ENCODE data around the gene PPP1R7. TPM values are rescaled to one million over a fixed set of nuclear protein-coding genes. Genes with fewer than 3 reads are reported as not detected.

PPP1R7 gene
- total and polyA plus RNA-seq, 2 of the 4 experiments (the other 2 are of a cell fraction) = 60.8 to 70.0 TPM

DNA sequence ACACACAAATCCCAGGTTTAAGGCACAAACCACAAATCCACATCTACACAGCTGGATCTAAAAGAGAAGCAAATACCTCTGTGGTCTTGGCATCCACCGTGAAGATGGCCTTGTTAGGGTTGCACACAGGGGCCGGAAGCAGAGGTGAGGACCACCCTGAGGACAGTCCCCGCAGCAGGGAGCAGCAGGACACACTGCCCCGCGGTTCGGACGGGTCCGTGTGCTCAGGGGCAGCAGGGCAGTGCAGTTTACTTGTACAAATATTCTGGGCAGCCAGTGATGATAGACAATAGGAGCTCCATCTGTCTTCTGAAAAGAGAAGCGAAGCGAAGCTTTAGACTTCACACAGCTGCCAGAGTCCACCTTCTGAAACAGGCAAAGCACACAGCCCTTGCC is 9.8 kb upstream of the PPP1R7 start:
- peaks cover 3% of the 10 kb centered on the region; the same call in 1 of the 2 replicates for H3K36me3 ChIP-seq (ENCODE audit: control insufficient read depth, insufficient read depth, low read length)
- dilution Hi-C loops (cut with HindIII; ENCODE audit: low sequenced_read_pairs, unreplicated experiment) (no loop called here), in situ Hi-C loops (cut with MboI; ENCODE audit: low sequenced_read_pairs) (no loop called here), intact Hi-C loops (cut with micrococcal nuclease) (no loop called here)
- no peaks in the 10 kb centered on the region for H3K9me3 ChIP-seq (ENCODE audit: control insufficient read depth, insufficient read depth, low read length)
- no peak overlapping the region for H3K4ac ChIP-seq (ENCODE audit: low read depth, low read length)
- ChIA-PET CTCF (no interaction called here), POLR2A (ENCODE audit: unreplicated experiment) (no interaction called here)
- H4K91ac ChIP-seq (ENCODE audit: insufficient read depth, low read depth, low read length) = no peak overlapping the region
- no peak overlapping the region for H2BK15ac ChIP-seq (ENCODE audit: low read depth, low read length)
- no peaks in the 10 kb centered on the region for H4K20me1 ChIP-seq (ENCODE audit: insufficient read depth, low read length)
- H3K4me2 ChIP-seq (ENCODE audit: low read depth, low read length) = no peak overlapping the region
- no peak overlapping the region for H3K18ac ChIP-seq (ENCODE audit: low read depth, low read length)
- no peaks in the 10 kb centered on the region for H3K27me3 ChIP-seq (ENCODE audit: control insufficient read depth, insufficient read depth, low read length)
- H3K79me1 ChIP-seq (ENCODE audit: low read depth in 1 of 2, low read length in 2 of 2) = peaks cover 0 to 2% of the 10 kb centered on the region in 2 experiments; a peak in 1 of 4 replicates
- no peak overlapping the region for H2BK120ac ChIP-seq (ENCODE audit: low read depth, low read length)
- no peak overlapping the region for H4K8ac ChIP-seq (ENCODE audit: low read depth in 2 of 2, low read length in 2 of 2)
- H3K14ac ChIP-seq (replicated peaks; ENCODE audit: low read depth, low read length) = no peak overlapping the region
- TF ChIP-seq MAFK (IDR thresholded peaks at IDR 0.05; ENCODE audit: low read depth, low read length) = no peak
- no peak for TF ChIP-seq ELK1 (IDR thresholded peaks at IDR 0.05; ENCODE audit: borderline replicate concordance, low read depth, low read length)
- no peak for TF ChIP-seq NFE2L2 (IDR thresholded peaks at IDR 0.05; ENCODE audit: low read depth, low read length)
- TF ChIP-seq MAZ (IDR thresholded peaks at IDR 0.05; ENCODE audit: borderline replicate concordance, low read depth, low read length) = no peak
- TF ChIP-seq POLR2A (IDR thresholded peaks at IDR 0.05; ENCODE audit: low read depth, low read length) = no peak
- TF ChIP-seq FOS (IDR thresholded peaks at IDR 0.05; ENCODE audit: low read depth, low read length) = no peak
- H4K5ac ChIP-seq (ENCODE audit: low read depth, low read length) = no peak overlapping the region
- no peak overlapping the region for H3K27ac ChIP-seq (ENCODE audit: insufficient read depth, low read length)
- H3K9me1 ChIP-seq (ENCODE audit: insufficient read depth, low read length) = no peaks in the 10 kb centered on the region
- no peaks in the 10 kb centered on the region for H3K4me1 ChIP-seq (ENCODE audit: control insufficient read depth, insufficient read depth, low read length)
- H2AFZ ChIP-seq (replicated peaks; ENCODE audit: low read length, poor library complexity) = no peak overlapping the region
- no peak for DNase-seq
- no peak overlapping the region for H3K23ac ChIP-seq (ENCODE audit: low read depth, low read length)
- WGBS, 2 experiments (ENCODE audit: extremely low coverage in 2 of 2, insufficient read length in 1 of 2) = 80% methylated on average over 1 of the region's 10 CpGs; no CpG with 5 or more reads in 1 of the 2 experiments
- no peak overlapping the region for H2BK20ac ChIP-seq (ENCODE audit: low read depth, low read length)
- H2AK9ac ChIP-seq (replicated peaks; ENCODE audit: low read depth, low read length, poor library complexity) = no peak overlapping the region
- no peak overlapping the region for H3K4me3 ChIP-seq (ENCODE audit: insufficient read depth, low read depth, low read length)
- no peak for ATAC-seq (ENCODE audit: low read depth)
- no peak overlapping the region for H3K9ac ChIP-seq (ENCODE audit: low read depth, low read length)
- H2AK5ac ChIP-seq (ENCODE audit: low read depth, low read length) = no peak overlapping the region
- BruUV-seq (replicated peaks) = no TSS peak
- H3K56ac ChIP-seq (ENCODE audit: extremely low read depth, insufficient read depth, low read length) = no peak overlapping the region
- H2BK5ac ChIP-seq (ENCODE audit: low read depth, low read length, poor library complexity, severe bottlenecking) = no peak overlapping the region

Measured in IMR-90 (cell line).